Caco-2 (cell line): ENCODE data around the gene SLX4. TPM values are rescaled to one million over a fixed set of nuclear protein-coding genes. Genes with fewer than 3 reads are reported as not detected.

ENCODE experiments used
- BruUV-seq: library from RNA; stranded (reverse); fragments of 400-500 nt; replicated peaks from 2 replicates; lab custom pipeline; 2021; lab: Mats Ljungman, UMichigan
- CTCF ChIA-PET: fragments of 300-600 bp; sonication (Branson Sonifier 250); formaldehyde crosslinking; loops from one replicate; lab custom pipeline; 2022; ENCODE audit warnings: antibody characterized with exemption; lab: Charles Lee
- POLR2A ChIA-PET: fragments of 300-600 bp; sonication (Branson Sonifier 250); formaldehyde crosslinking; loops from one replicate; lab custom pipeline; 2022; ENCODE audit warnings: antibody characterized with exemption; lab: Charles Lee
- DNase-seq, 2 experiments: peaks; one replicate each; pipeline versions ENCODE4 v3.0.0 to v3.0.0-alpha.2; 2020 to 2022
- H3K27me3 ChIP-seq: replicated peaks from 2 replicates; pipeline ENCODE4 v1.6.0; 2011; ENCODE audit warnings: low read length; ENCODE audit not compliant: control insufficient read depth, insufficient read depth
- H3K36me3 ChIP-seq: 2 replicates; pipeline ENCODE4 v1.5.1; 2011; ENCODE audit warnings: low read length; ENCODE audit not compliant: control insufficient read depth, insufficient read depth
- H3K4me1 ChIP-seq: fragments of 250-450 bp; sonication (Bioruptor Pico); 2 replicates; pipeline ENCODE4 v1.5.1; 2020; ENCODE audit warnings: mild to moderate bottlenecking
- H3K4me3 ChIP-seq: 2 replicates; pipeline ENCODE4 v1.5.1; 2011; ENCODE audit warnings: low read depth, mild to moderate bottlenecking, control low read depth, low read length
- H3K9me3 ChIP-seq: fragments of 250-450 bp; sonication (Bioruptor Pico); 2 replicates; pipeline ENCODE4 v1.5.1; 2020; ENCODE audit warnings: mild to moderate bottlenecking, moderate library complexity
- H3K27ac Mint-ChIP-seq: one replicate; pipeline ENCODE4 v1.8.0; 2022; ENCODE audit warnings: mixed read lengths; ENCODE audit not compliant: unreplicated experiment
- H3K27me3 Mint-ChIP-seq: one replicate; pipeline ENCODE4 v1.8.0; 2022; ENCODE audit warnings: mixed read lengths; ENCODE audit not compliant: insufficient read depth, unreplicated experiment
- H3K36me3 Mint-ChIP-seq: one replicate; pipeline ENCODE4 v1.8.0; 2022; ENCODE audit warnings: mild to moderate bottlenecking, mixed read lengths; ENCODE audit not compliant: insufficient read depth, unreplicated experiment
- H3K4me1 Mint-ChIP-seq: one replicate; pipeline ENCODE4 v1.8.0; 2022; ENCODE audit warnings: low read depth, mixed read lengths; ENCODE audit not compliant: unreplicated experiment
- H3K4me3 Mint-ChIP-seq: one replicate; pipeline ENCODE4 v1.8.0; 2022; ENCODE audit warnings: mild to moderate bottlenecking, moderate library complexity, mixed read lengths; ENCODE audit not compliant: unreplicated experiment
- H3K9me3 Mint-ChIP-seq: one replicate; pipeline ENCODE4 v1.8.0; 2022; ENCODE audit warnings: mixed read lengths; ENCODE audit not compliant: unreplicated experiment
- CTCF ChIP-seq, 2 experiments: fragments of 200-600 bp in 1 of 2; IDR thresholded peaks; 1 replicate in 1 of 2; 2 replicates in 1 of 2; pipeline versions ENCODE4 v1.5.1 to v1.8.0; 2011 to 2022; ENCODE audit warnings: antibody characterized with exemption in 1 of 2, control low read depth in 1 of 2, inconsistent platforms in 1 of 2, low read depth in 1 of 2, low read length in 1 of 2, mild to moderate bottlenecking in 1 of 2, moderate library complexity in 1 of 2; ENCODE audit not compliant: insufficient read depth in 1 of 2, severe bottlenecking in 1 of 2, unreplicated experiment in 1 of 2
- intact Hi-C: fragments of 100-400 bp; cut with micrococcal nuclease; formaldehyde crosslinking; loops from one replicate; pipeline ENCODE4 v1.10.0; 2022; ENCODE audit not compliant: unreplicated experiment
- total RNA-seq: library from RNA; stranded (reverse); gene quantifications from 2 replicates; pipeline ENCODE4 v1.2.3, GENCODE V29; 2022

Gene SLX4
- total RNA-seq, 1 experiment from 2014 or later, result 10.4 TPM

- no peaks in the 10 kb centered on the region for H3K9me3 ChIP-seq
- Mint-ChIP-seq H3K9me3 (no peaks in the 10 kb centered on the region), H3K4me1 (no peaks in the 10 kb centered on the region), H3K27ac (no peak overlapping the region), H3K36me3 (peaks cover 13% of the 10 kb centered on the region), H3K4me3 (no peak overlapping the region), H3K27me3 (no peaks in the 10 kb centered on the region)
- no peak for TF ChIP-seq CTCF (IDR thresholded peaks at IDR 0.05; ENCODE audit: insufficient read depth in 1 of 2, low read depth in 1 of 2, low read length in 1 of 2, severe bottlenecking in 1 of 2, unreplicated experiment in 1 of 2)
- H3K4me3 ChIP-seq, result no peak overlapping the region
- no TSS peak for BruUV-seq
- H3K4me1 ChIP-seq, result no peaks in the 10 kb centered on the region
- ChIA-PET POLR2A (no interaction called here), CTCF (no interaction called here)
- no peak for DNase-seq
- no peaks in the 10 kb centered on the region; the same call in 1 of the 2 replicates for H3K36me3 ChIP-seq
- H3K27me3 ChIP-seq, result no peaks in the 10 kb centered on the region
- intact Hi-C loops, result no loop called here
Measured at GRCh38 chr16:3587547-3588110, 23.8 kb downstream of the SLX4 start.

GRCh38 chr16:3584412-3584811 is 27.0 kb downstream of the SLX4 start:
- Mint-ChIP-seq H3K4me3 (no peak overlapping the region), H3K27ac (no peak overlapping the region), H3K36me3 (peaks cover 7% of the 10 kb centered on the region), H3K27me3 (no peaks in the 10 kb centered on the region), H3K4me1 (no peaks in the 10 kb centered on the region), H3K9me3 (no peaks in the 10 kb centered on the region)
- no peaks in the 10 kb centered on the region for H3K4me1 ChIP-seq
- no TSS peak for BruUV-seq
- intact Hi-C loops, result no loop called here
- H3K9me3 ChIP-seq, result no peaks in the 10 kb centered on the region
- no peak for TF ChIP-seq CTCF (IDR thresholded peaks at IDR 0.05; ENCODE audit: insufficient read depth in 1 of 2, low read depth in 1 of 2, low read length in 1 of 2, severe bottlenecking in 1 of 2, unreplicated experiment in 1 of 2)
- DNase-seq, result no peak
- no peak overlapping the region for H3K4me3 ChIP-seq
- POLR2A ChIA-PET, result no interaction called here
- H3K36me3 ChIP-seq, result no peaks in the 10 kb centered on the region
- H3K27me3 ChIP-seq, result no peaks in the 10 kb centered on the region
- CTCF ChIA-PET, result no interaction called here

DNA sequence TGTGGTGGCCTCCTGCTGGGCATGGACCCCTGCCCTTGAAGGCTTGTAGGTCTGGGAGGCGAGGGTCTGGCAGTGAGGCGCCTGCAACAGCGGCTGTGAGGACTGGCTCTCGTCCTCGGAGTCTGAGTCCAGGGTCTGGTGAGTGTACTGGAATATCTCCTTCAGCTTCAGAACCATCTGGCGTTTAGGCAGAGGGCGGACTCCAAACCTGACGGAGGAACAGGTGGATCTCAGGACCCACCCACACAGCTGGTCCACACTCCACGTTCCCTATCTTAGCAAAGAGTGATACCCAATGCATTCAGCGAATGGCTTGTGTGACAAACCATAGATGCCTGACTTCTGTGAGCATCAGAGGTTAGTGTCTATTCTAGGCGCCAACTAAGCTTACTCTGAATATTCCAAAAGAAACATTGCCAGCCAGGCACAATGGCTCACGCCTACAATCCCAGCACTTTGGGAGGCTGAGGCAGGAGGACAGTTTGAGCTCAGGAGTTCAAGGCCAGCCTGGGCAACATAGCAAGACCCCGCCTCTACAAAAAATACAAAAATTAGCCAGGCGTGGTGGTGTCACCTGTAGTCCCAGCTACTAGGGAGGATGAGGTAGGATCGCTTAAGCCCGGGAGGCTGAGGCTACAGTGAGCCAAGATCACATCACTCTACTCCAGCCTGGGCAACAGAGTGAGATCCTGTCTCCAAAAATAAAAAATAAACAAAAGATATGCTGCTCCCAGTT is 27.9 kb downstream of the SLX4 start:
- Mint-ChIP-seq H3K4me3 (no peak overlapping the region), H3K9me3 (no peaks in the 10 kb centered on the region), H3K27me3 (no peaks in the 10 kb centered on the region), H3K4me1 (no peaks in the 10 kb centered on the region), H3K36me3 (peaks cover 7% of the 10 kb centered on the region), H3K27ac (no peak overlapping the region)
- no peak for DNase-seq
- Histone ChIP-seq H3K9me3 (no peaks in the 10 kb centered on the region), H3K4me1 (no peaks in the 10 kb centered on the region), H3K4me3 (no peak overlapping the region), H3K27me3 (no peaks in the 10 kb centered on the region), H3K36me3 (no peaks in the 10 kb centered on the region)
- TF ChIP-seq CTCF (IDR thresholded peaks at IDR 0.05; ENCODE audit: insufficient read depth in 1 of 2, low read depth in 1 of 2, low read length in 1 of 2, severe bottlenecking in 1 of 2, unreplicated experiment in 1 of 2), result no peak
- intact Hi-C loops, result no loop called here
- POLR2A ChIA-PET, result no interaction called here
- BruUV-seq, result no TSS peak
- CTCF ChIA-PET, result no interaction called here
